Urothelium cell line (cell line): ENCODE results near the gene SYT1.
"Not testable (repeated sequence)": the region's sequence is repeated elsewhere in the genome, so short reads cannot be mapped to it uniquely, and the experiment has no call there.

Source experiments
- DNase-seq: peaks from one replicate; pipeline ENCODE4 v3.0.0; 2011; ENCODE audit warnings: low spot score, mixed read lengths
- FAIRE-seq: peaks from 2 replicates; lab custom pipeline; 2011; peaks lifted over from hg19 to GRCh38; lab: Jason Lieb, UNC

The SYT1 gene

DNA sequence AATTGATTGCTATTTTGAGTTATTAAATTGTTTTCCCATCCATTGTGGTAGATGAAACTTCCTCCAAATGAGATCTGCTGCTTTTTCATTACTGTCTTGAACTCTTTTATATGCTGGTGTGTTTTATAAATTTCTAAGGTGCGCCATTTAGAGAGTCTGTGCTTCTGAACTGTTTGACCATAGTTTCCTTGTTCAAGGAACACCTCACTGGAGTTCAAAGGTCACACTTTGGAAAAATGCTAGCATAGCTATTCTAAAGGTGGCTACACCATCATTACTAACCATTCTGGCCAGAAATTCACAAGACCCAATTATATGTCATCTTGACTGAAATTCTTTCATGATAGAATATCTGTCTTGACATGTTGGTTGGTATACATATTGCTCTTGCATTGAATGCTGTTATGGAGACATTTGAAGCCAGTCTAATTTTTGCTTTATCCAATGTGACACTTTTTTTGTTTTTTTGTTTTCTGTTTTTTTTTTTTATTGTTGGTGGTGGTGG is 556.7 kb downstream of the SYT1 start:
- no peak for FAIRE-seq
- no peak for DNase-seq

DNA sequence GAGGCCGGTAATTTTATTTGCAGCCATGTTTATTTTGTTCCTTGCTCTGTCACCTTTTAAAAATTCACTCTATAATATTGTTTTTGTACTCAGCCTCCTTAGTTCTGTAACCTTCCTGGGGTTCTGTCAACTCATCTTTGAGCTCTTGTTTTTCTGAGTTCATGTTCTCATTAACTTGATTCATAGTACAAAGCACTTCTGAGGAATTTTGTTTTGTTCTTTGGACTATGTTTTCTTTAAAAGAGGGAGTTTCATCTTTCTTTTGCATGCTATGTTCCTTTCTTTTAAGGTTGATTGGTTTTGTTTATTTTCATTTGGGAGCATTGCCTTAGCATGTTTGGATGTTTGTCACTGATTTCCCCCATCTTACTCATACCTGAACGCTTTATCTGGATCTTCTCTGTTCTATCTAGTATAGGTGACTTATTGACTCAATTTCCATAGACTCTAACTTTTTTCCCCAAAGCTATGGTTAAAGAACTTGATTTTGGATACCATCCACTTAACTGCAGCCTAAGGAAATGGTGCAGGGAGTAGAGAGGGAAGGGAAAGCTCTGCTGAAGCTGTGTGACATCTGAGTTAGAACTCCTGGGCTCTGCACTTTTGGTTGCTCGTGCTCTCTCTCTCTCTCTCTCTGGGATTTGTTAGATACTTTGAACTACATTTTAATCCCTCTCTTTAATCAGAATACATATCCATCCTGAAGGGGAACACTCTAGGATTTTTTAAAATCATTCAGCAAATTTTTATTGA is 557.7 kb downstream of the SYT1 start:
- no peak for FAIRE-seq

GRCh38 chr12:79423560-79423959 is 559.0 kb downstream of the SYT1 start:
- DNase-seq (no peak), FAIRE-seq (no peak)

More for the DNA sequence above, 557.7 kb downstream of the SYT1 start:
- DNase-seq = no peak

DNA sequence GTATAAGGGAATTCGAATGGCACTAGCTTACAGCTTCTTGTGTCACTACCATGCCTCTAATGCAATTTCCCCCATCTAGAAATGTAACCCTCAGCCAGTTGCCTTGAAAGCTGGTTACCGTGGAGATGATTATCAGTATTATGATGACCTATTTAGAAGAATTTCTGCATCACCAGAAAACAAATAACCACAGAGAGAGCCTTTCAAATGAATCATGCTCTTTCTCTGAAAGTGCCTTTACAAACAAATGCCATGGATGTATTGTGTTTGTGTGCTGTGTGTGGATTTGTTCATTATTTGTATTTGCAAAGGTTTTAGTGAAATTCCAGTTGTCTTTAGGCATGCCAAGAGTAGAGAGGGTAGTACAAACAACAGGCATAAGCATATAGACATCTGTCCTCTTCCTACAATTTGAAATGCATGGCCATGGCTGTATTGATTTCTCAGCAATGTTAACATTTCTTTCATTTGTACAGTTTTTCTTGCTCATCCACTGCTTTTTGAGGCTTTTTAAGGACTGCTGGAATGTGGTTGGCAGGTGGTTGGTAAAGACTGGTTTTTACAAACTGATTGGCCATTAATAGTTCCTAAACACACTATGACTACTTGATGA is 559.6 kb downstream of the SYT1 start:
- DNase-seq (peak; percentile 36), FAIRE-seq (no peak)

- FAIRE-seq = no peak
- DNase-seq = no peak
Measured at GRCh38 chr12:79426121-79426520, 561.5 kb downstream of the SYT1 start.

GRCh38 chr12:79426744-79427143 is 562.2 kb downstream of the SYT1 start:
- DNase-seq, FAIRE-seq: not testable (repeated sequence)

- DNase-seq = no peak
- no peak for FAIRE-seq
Measured at GRCh38 chr12:79433465-79434072, 569.0 kb downstream of the SYT1 start.

DNA sequence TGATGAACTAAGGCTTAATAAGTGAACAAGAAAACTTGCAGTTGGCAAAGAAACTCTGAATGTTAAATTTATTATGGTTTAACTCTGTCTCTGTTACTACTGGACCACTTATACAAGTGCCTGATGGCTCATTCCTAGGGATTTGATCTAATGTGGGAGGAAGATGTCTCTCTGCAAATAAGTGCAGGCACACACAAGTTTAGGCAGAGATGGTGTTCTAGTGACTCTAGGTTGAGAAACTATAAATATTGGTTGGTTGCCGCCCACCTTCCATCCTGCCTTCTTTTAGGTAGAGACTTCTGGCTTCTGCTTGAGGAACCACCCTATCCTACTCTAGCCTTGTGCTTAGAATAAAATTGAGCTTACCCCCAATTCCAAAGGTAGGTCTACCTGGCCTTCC is 570.0 kb downstream of the SYT1 start:
- FAIRE-seq (no peak), DNase-seq (no peak)

DNA sequence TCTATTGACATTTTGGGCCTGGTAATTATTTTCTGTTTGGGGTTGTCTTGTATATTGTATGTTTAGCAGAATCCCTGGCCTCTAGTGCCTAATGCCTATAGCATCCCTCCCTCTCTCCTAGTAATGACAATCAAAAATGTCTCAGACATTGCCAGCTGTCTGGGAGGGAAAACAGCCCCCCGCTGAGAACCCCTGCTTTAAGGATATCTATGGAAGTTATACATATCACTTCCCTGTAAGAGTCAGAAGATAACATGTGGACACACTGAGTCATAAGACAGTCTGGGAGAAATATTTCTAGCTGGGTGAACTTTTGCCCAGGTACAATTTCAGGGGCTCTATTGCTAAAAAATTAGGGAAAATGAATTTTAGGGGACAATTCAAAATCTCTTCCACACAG is 571.2 kb downstream of the SYT1 start:
- DNase-seq (no peak), FAIRE-seq (no peak)

DNA sequence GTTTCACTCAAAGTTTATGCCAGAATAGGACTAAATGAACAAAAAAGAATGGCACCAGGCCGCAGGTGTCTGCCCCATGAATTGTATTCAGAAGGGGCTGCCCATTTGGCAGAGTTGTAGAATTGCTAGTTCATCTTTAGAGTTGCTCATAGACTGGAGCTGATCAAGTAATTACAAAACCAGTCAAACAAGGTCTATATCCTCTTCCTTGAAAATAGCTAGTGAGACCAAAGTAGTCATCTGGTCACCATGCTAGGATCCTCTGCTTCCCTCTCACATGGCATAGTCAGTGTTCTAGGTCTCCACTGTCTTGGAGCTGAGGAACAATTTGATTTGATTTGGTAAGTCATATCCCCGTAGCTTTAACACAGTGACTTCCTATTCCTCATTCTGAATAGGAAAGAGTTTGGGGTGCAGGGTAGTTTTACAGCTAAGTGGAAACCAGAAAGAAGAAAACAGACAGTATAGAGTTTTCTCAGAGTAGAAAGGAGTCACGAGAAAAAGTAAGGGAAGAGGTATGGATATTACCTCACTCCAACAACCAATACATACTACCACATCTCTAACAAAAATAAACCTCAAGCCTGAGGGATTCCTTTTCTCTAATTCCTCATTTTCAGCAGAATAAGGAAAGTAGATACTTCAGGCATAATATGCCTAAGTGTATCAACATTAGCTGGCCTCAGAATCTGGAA is 574.1 kb downstream of the SYT1 start:
- FAIRE-seq = no peak
- DNase-seq = no peak

GRCh38 chr12:79439175-79439825 is 574.7 kb downstream of the SYT1 start:
- DNase-seq = no peak
- FAIRE-seq = no peak

DNA sequence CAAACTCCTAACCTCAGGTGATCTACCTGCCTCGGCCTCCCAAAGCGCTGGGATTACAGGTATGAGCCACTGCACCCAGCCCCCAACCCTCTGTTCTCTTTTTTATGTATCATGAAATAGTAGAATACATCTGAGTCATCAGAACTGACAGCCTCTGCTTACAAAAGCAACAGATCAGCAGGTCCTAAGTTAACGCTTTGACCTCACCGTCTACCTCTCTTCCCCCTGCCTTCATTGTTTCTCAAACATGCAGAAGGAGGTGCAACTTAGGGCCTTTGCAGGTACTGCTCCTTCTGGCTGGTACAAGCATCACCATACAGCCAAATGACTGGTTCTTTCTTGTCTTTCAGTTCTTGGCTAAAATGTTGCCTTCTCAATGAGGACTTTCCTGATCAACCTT is 577.0 kb downstream of the SYT1 start:
- FAIRE-seq = no peak
- no peak for DNase-seq

- no peak for DNase-seq
- FAIRE-seq = no peak
Measured at GRCh38 chr12:79442396-79442795, 577.8 kb downstream of the SYT1 start.

- FAIRE-seq = no peak
Measured at GRCh38 chr12:79444089-79444488, 579.5 kb downstream of the SYT1 start.

DNA sequence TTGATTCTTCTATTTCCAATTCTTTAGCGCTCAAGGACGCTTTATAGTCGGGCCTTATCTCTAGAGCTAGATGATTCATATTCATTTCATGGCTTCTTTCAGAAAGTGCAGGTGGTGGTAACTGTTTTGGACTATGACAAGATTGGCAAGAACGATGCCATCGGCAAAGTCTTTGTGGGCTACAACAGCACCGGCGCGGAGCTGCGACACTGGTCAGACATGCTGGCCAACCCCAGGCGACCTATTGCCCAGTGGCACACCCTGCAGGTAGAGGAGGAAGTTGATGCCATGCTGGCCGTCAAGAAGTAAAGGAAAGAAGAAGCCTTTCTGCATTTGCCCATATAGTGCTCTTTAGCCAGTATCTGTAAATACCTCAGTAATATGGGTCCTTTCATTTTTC is 584.2 kb downstream of the SYT1 start:
- DNase-seq (no peak), FAIRE-seq (no peak)

More at GRCh38 chr12:79444089-79444488, 579.5 kb downstream of the SYT1 start:
- DNase-seq = no peak

DNA sequence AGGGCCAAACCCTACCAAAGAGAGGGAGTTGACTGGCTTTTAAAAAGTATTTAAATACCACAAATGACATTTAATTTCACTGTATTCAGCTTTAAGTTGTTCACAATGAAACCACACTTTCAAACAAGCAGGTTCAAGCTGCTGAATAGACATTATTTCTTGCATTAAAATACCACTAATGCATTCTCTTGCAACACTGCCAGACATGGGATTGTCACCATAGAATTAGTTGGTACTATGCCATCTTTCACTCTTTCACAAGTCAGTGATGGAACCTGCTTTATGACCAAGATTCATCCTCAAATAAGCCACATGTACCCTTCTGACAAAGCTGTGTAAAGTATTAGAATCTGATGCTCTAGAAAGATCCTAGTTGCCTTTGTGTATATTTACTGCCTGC is 586.8 kb downstream of the SYT1 start:
- no peak for FAIRE-seq
- no peak for DNase-seq

DNA sequence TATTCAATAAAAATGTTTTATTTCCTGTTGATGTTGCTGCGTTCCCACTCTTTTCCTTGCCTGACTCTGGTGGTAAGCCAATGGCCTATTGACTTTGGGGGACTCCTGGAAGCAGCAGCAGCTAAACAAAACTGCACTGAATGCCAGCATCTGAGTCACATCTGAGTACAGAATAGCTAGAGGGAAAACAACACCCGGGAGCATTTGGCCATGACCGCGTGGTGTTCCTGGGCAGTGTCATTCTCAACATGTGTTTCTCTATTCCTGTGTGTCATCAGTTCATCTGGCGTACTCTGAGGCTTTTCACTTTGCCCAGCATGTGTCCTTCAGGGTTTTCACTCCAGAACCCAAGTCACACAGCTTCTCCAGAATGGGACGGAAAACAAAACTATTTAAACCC is 587.4 kb downstream of the SYT1 start:
- DNase-seq (no peak), FAIRE-seq (no peak)

GRCh38 chr12:79452906-79453305 is 588.3 kb downstream of the SYT1 start:
- DNase-seq = no peak
- no peak for FAIRE-seq

DNA sequence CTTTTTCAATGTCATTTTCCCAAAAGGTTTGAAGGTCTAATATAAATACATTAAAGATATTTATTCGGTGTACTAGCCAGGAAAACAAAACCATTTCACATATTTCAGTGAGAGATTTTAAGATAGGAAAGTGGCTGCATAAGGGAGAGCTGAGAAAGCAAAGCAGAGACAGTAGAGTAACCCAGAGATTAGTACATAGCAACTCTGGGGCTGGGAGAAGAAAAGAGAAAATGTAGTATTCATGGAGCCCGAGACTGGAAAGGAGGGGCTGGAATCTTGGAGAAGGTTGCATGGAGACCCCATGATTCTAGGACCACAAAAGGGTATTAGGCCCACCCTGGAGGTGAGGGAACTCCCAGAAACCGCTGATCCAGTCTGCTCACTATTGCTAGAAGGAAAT is 589.2 kb downstream of the SYT1 start:
- DNase-seq = no peak
- FAIRE-seq = no peak

GRCh38 chr12:79454338-79454843 is 589.8 kb downstream of the SYT1 start:
- DNase-seq (no peak), FAIRE-seq (no peak)

DNA sequence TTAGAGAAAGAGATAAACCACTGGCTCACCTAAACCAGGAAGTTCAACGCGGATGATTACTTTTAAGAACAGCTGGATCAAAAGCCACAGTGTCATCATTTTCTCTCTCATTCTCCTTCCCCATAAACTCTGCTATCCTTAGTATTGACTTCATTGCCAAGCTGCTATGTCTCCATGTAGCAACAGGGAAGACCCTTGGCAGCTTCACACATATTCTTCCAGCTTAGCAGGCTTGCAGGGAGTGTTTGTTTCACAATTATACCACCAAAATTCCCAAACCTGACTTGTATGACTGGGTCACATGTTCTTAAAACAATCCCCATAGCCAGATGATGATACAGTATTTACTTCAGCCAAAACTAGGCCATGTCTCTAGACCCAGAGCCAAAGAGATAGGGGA is 590.7 kb downstream of the SYT1 start:
- DNase-seq (no peak), FAIRE-seq (no peak)
